ENCODE results near the gene DNLZ. TPM values are rescaled to one million over a fixed set of nuclear protein-coding genes. Genes with fewer than 3 reads are reported as not detected.

The DNLZ gene
- polyA plus RNA-seq, 2 of the 4 experiments (the other 2 are of a cell fraction) = 8.0 to 19.9 TPM

- Histone ChIP-seq H3K4me3 (no peak overlapping the region), H3K27ac (no peak overlapping the region), H3K9me3 (no peaks in the 10 kb centered on the region), H3K4me2 (no peak overlapping the region), H3K4me1 (peaks cover 8% of the 10 kb centered on the region; the same call in 2 of the 3 replicates)
- 87% methylated on average over 26 of the region's 34 CpGs for WGBS (ENCODE audit: missing lambda C conversion rate)
- DNase-seq (ENCODE audit: low read depth in 1 of 2, low spot score in 1 of 2) (no peak), FAIRE-seq (no peak), ATAC-seq (no peak)
- TF ChIP-seq HDAC2 (IDR thresholded peaks at IDR 0.05) = no peak
- TF ChIP-seq SMC3 (IDR thresholded peaks at IDR 0.05) = no peak
- no peak for TF ChIP-seq NR3C1 (IDR thresholded peaks at IDR 0.05)
- TF ChIP-seq BCL3 (IDR thresholded peaks at IDR 0.05) = no peak
- TF ChIP-seq KDM5A (IDR thresholded peaks at IDR 0.05) = no peak
- TF ChIP-seq USF2 (IDR thresholded peaks at IDR 0.05) = no peak
- TF ChIP-seq JUNB (IDR thresholded peaks at IDR 0.05) = no peak
- no peak for TF ChIP-seq NPAS2 (CRISPR knock-in tag; IDR thresholded peaks at IDR 0.05; ENCODE audit: borderline replicate concordance)
- TF ChIP-seq HEYL (CRISPR knock-in tag; IDR thresholded peaks at IDR 0.05) = no peak
- ChIA-PET POLR2A (interaction anchor here (2.5 kb wide), 1 partner anchor 16 kb away, joined by 25 read pairs; the partner anchor contains the start of gene DNLZ), CTCF (interaction anchor here (0.9 to 3.6 kb wide), 7 partner anchors 8 to 64 kb away, joined by 3 to 19 read pairs (median 7); no protein-coding TSS in a partner anchor)
Observed at GRCh38 chr9:136347472-136348256, 15.9 kb downstream of the DNLZ start.

- peaks cover 8% of the 10 kb centered on the region; the same call in 2 of the 3 replicates for H3K4me1 ChIP-seq
- POLR2A ChIA-PET = interaction anchor here (2.5 kb wide), 1 partner anchor 16 kb away, joined by 25 read pairs; the partner anchor contains the start of gene DNLZ
- WGBS (ENCODE audit: missing lambda C conversion rate) = 92% methylated on average over 12 of the region's 20 CpGs
- no peaks in the 10 kb centered on the region for H3K9me3 ChIP-seq
- FAIRE-seq (no peak), ATAC-seq (no peak), DNase-seq (ENCODE audit: low read depth in 1 of 2, low spot score in 1 of 2) (no peak)
- H3K27ac ChIP-seq = no peak overlapping the region
- H3K4me2 ChIP-seq = no peak overlapping the region
- no peak overlapping the region for H3K4me3 ChIP-seq
- no peak for TF ChIP-seq GATA3 (IDR thresholded peaks at IDR 0.05; ENCODE audit: borderline replicate concordance)
- TF ChIP-seq POLR2AphosphoS2 (conservative IDR thresholded peaks at IDR 0.05; ENCODE audit: low read length) = no peak
- TF ChIP-seq MAZ (IDR thresholded peaks at IDR 0.05; ENCODE audit: borderline replicate concordance, low read depth, low read length) = no peak
- TF ChIP-seq SREBF2 (IDR thresholded peaks at IDR 0.05) = no peak
- TF ChIP-seq EHF (CRISPR knock-in tag; IDR thresholded peaks at IDR 0.05) = no peak
- no peak for TF ChIP-seq RCOR1 (IDR thresholded peaks at IDR 0.05; ENCODE audit: low read depth, low read length)
- no peak for TF ChIP-seq ZC3H11A (IDR thresholded peaks at IDR 0.05)
- no peak for TF ChIP-seq HOXA7 (CRISPR knock-in tag; IDR thresholded peaks at IDR 0.05)
- TF ChIP-seq HOXB13 (CRISPR knock-in tag; IDR thresholded peaks at IDR 0.05; ENCODE audit: low read depth) = no peak
- no peak for TF ChIP-seq CBX8 (IDR thresholded peaks at IDR 0.05)
- TF ChIP-seq CHD4 (IDR thresholded peaks at IDR 0.05; ENCODE audit: borderline replicate concordance) = no peak
- TF ChIP-seq FOSB (CRISPR knock-in tag; IDR thresholded peaks at IDR 0.05) = no peak
- TF ChIP-seq RNF2 (IDR thresholded peaks at IDR 0.05; ENCODE audit: borderline replicate concordance, low read depth) = no peak
- TF ChIP-seq JUN (IDR thresholded peaks at IDR 0.05) = no peak
- no peak for TF ChIP-seq BCL3 (IDR thresholded peaks at IDR 0.05)
- no peak for TF ChIP-seq KDM5A (IDR thresholded peaks at IDR 0.05)
- no peak for TF ChIP-seq E2F6 (IDR thresholded peaks at IDR 0.05; ENCODE audit: borderline replicate concordance, low read depth)
- TF ChIP-seq CBX2 (IDR thresholded peaks at IDR 0.05; ENCODE audit: borderline replicate concordance, low read depth) = no peak
- CTCF ChIA-PET = interaction anchor here (1.3 to 3.6 kb wide), 7 partner anchors 10 to 68 kb away, joined by 3 to 19 read pairs (median 10); no protein-coding TSS in a partner anchor
Observed at GRCh38 chr9:136346927-136347465, 16.5 kb downstream of the DNLZ start.

Measured in A549 (cell line).